Tibial nerve (tissue), 4 donors: ENCODE data around the gene DOCK2. TPM values are rescaled to one million over a fixed set of nuclear protein-coding genes. Genes with fewer than 3 reads are reported as not detected.

Experiments
- DNase-seq, 2 donors: peaks; one replicate each; pipeline ENCODE4 v3.0.0-alpha.2; 2019; ENCODE audit warnings: low spot score in 2 of 2
- H3K27ac ChIP-seq, 4 donors: fragments of 200-600 bp; sonication (generic) in 3 of 4; one replicate each; pipeline ENCODE4 v1.5.1; 2017 to 2019; ENCODE audit warnings: mild to moderate bottlenecking in 1 of 4
- H3K27me3 ChIP-seq, 2 donors: fragments of 200-600 bp; sonication (generic) in 1 of 2; one replicate each; pipeline versions ENCODE4 v1.5.1 to v1.6.0; 2017 to 2019
- H3K36me3 ChIP-seq, 3 donors: fragments of 200-600 bp; sonication (generic); one replicate each; pipeline ENCODE4 v1.5.1; 2018 to 2019
- H3K4me1 ChIP-seq, 4 donors: fragments of 200-600 bp; sonication (generic) in 3 of 4; one replicate each; pipeline ENCODE4 v1.5.1; 2017 to 2019
- H3K4me3 ChIP-seq, 4 donors: fragments of 200-600 bp; sonication (generic) in 3 of 4; one replicate each; pipeline ENCODE4 v1.5.1; 2017 to 2019; ENCODE audit warnings: mild to moderate bottlenecking in 1 of 4, moderate library complexity in 1 of 4
- H3K9me3 ChIP-seq, 4 donors: fragments of 200-600 bp; sonication (generic) in 3 of 4; one replicate each; pipeline ENCODE4 v1.5.1; 2017 to 2019
- CTCF ChIP-seq, 5 experiments: fragments of 200-600 bp in 3 of 5; fragments of 450-650 bp in 2 of 5; sonication (generic) in 3 of 5; IDR thresholded peaks; one replicate each; pipeline ENCODE4 v1.5.1; 2016 to 2019; ENCODE audit warnings: antibody characterized with exemption in 5 of 5, mild to moderate bottlenecking in 3 of 5, moderate library complexity in 2 of 5
- EP300 ChIP-seq, 2 donors: sonication (generic); formaldehyde crosslinking; IDR thresholded peaks; one replicate each; pipeline ENCODE4 v1.6.1; 2017; ENCODE audit warnings: antibody characterized with exemption in 2 of 2, mild to moderate bottlenecking in 1 of 2
- POLR2A ChIP-seq, 2 donors: fragments of 450-650 bp; IDR thresholded peaks; one replicate each; pipeline ENCODE4 v1.6.1; 2017; ENCODE audit warnings: antibody characterized with exemption in 2 of 2, mild to moderate bottlenecking in 2 of 2, moderate library complexity in 2 of 2
- WGBS, 2 donors: methylation state at CpG; one replicate each; pipeline ENCODE4 v1.1.5; 2018; 5-methylcytosine and 5-hydroxymethylcytosine counted together
- total RNA-seq, 4 donors: library from RNA; depleted of rRNA; stranded (reverse); fragments of >200 nt; gene quantifications; one replicate each; pipeline ENCODE4 v1.1.0, GENCODE V29; 2016

Gene DOCK2
- total RNA-seq, 4 donors from 2014 or later: 14.9 to 83.4 (median 23.8) TPM

- no peak for DNase-seq
- Histone ChIP-seq H3K27me3 (no peaks in the 10 kb centered on the region), H3K36me3 (no peaks in the 10 kb centered on the region), H3K27ac (no peak overlapping the region), H3K4me3 (no peak overlapping the region), H3K9me3 (no peaks in the 10 kb centered on the region), H3K4me1 (no peaks in the 10 kb centered on the region)
- 57 to 60% methylated on average over 5 of the region's 5 CpGs for WGBS, 2 donors
- TF ChIP-seq EP300 (IDR thresholded peaks at IDR 0.05) (no peak), CTCF (IDR thresholded peaks at IDR 0.05) (no peak)
Measured at GRCh38 chr5:169809281-169809680, 172.2 kb downstream of the DOCK2 start.

- no peak overlapping the region for H3K27ac ChIP-seq
- H3K9me3 ChIP-seq: no peaks in the 10 kb centered on the region
- H3K4me1 ChIP-seq: no peaks in the 10 kb centered on the region
- H3K36me3 ChIP-seq: no peaks in the 10 kb centered on the region
- DNase-seq: no peak
- no peak for TF ChIP-seq EP300 (IDR thresholded peaks at IDR 0.05)
- H3K4me3 ChIP-seq: no peak overlapping the region
- H3K27me3 ChIP-seq: no peaks in the 10 kb centered on the region
- WGBS, 2 donors: 90 to 92% methylated on average over 5 of the region's 5 CpGs
Measured at GRCh38 chr5:169810524-169810923, 173.4 kb downstream of the DOCK2 start.

- Histone ChIP-seq H3K27me3 (no peaks in the 10 kb centered on the region), H3K4me1 (no peaks in the 10 kb centered on the region), H3K4me3 (no peak overlapping the region), H3K36me3 (no peaks in the 10 kb centered on the region), H3K9me3 (no peaks in the 10 kb centered on the region), H3K27ac (no peak overlapping the region)
- TF ChIP-seq POLR2A (IDR thresholded peaks at IDR 0.05) (no peak), EP300 (IDR thresholded peaks at IDR 0.05) (no peak), CTCF (IDR thresholded peaks at IDR 0.05) (no peak)
- DNase-seq: no peak
- WGBS, 2 donors: 78 to 79% methylated on average over 5 of the region's 5 CpGs
Measured at GRCh38 chr5:169811023-169811422, 173.9 kb downstream of the DOCK2 start.

GRCh38 chr5:169811680-169812079, 174.6 kb downstream of the DOCK2 start:
- no peak for DNase-seq
- TF ChIP-seq EP300 (IDR thresholded peaks at IDR 0.05): no peak
- TF ChIP-seq POLR2A (IDR thresholded peaks at IDR 0.05): no peak
- no peak for TF ChIP-seq CTCF (IDR thresholded peaks at IDR 0.05)
- Histone ChIP-seq H3K36me3 (no peaks in the 10 kb centered on the region), H3K4me1 (no peaks in the 10 kb centered on the region), H3K9me3 (no peaks in the 10 kb centered on the region), H3K27me3 (no peaks in the 10 kb centered on the region), H3K4me3 (no peak overlapping the region), H3K27ac (no peak overlapping the region)
- WGBS, 2 donors: 59 to 72% methylated on average over 5 of the region's 5 CpGs

GRCh38 chr5:169812786-169813185, 175.7 kb downstream of the DOCK2 start:
- Histone ChIP-seq H3K4me1 (no peaks in the 10 kb centered on the region), H3K9me3 (no peaks in the 10 kb centered on the region), H3K36me3 (no peaks in the 10 kb centered on the region), H3K27ac (no peak overlapping the region), H3K4me3 (no peak overlapping the region), H3K27me3 (no peaks in the 10 kb centered on the region)
- TF ChIP-seq EP300 (IDR thresholded peaks at IDR 0.05) (no peak), POLR2A (IDR thresholded peaks at IDR 0.05) (no peak), CTCF (IDR thresholded peaks at IDR 0.05) (no peak)
- no peak for DNase-seq
- WGBS, 2 donors: 65 to 70% methylated on average over 6 of the region's 6 CpGs

GRCh38 chr5:169814045-169814444, 177.0 kb downstream of the DOCK2 start:
- Histone ChIP-seq H3K4me1 (no peaks in the 10 kb centered on the region), H3K4me3 (no peak overlapping the region), H3K27ac (no peak overlapping the region), H3K27me3 (no peaks in the 10 kb centered on the region), H3K36me3 (no peaks in the 10 kb centered on the region), H3K9me3 (no peaks in the 10 kb centered on the region)
- TF ChIP-seq EP300 (IDR thresholded peaks at IDR 0.05) (no peak), CTCF (IDR thresholded peaks at IDR 0.05) (no peak), POLR2A (IDR thresholded peaks at IDR 0.05) (no peak)
- WGBS, 2 donors: 86 to 87% methylated on average over 3 of the region's 3 CpGs
- DNase-seq: no peak
